ENCODE measurements around the gene RNF213. TPM values are rescaled to one million over a fixed set of nuclear protein-coding genes. Genes with fewer than 3 reads are reported as not detected.

RNF213 gene
- total RNA-seq (2014; rRNA removed) (71.4 and 84.1 TPM in 2 replicates), Bru-seq, nascent RNA (percentile 85 among the genes with signal in this experiment), BruChase-seq, experiment 1, labeled RNA remaining after a 6-hour chase (percentile 93 among the genes with signal in this experiment), BruChase-seq, experiment 2, labeled RNA remaining after a 2-hour chase (percentile 89 among the genes with signal in this experiment)
- long read RNA-seq, full-length matches to known transcripts: 2 of 143 reads
- long read RNA-seq, partial matches to known transcripts: 101 of 143 reads
- long read RNA-seq, other reads (novel, unspliced or antisense): 40 of 143 reads

GRCh38 chr17:80260791-80261158, at the start of gene RNF213:
Gene RNF213, plus strand, starts transcription at chr17:80260852. Its CDS starts 2,830 bp downstream, at chr17:80263682.
- peaks cover 26% of the 10 kb centered on the region for H3K79me2 ChIP-seq (ENCODE audit: low read length)
- no peaks in the 10 kb centered on the region for H3K9me3 ChIP-seq (ENCODE audit: low read length)
- peak within 1 kb of the TSS; percentile 100 for H3K9ac ChIP-seq (ENCODE audit: low read length)
- peaks cover 4% of the 10 kb centered on the region for H3F3A ChIP-seq (ENCODE audit: low read length, unreplicated experiment)
- ATAC-seq (peak; percentile 39), DNase-seq (peak; percentile 39)
- H3K4me3 ChIP-seq (ENCODE audit: low read length): peak within 1 kb of the TSS; percentile 89
- ChIA-PET POLR2A (ENCODE audit: unreplicated experiment) (no interaction called here), CTCF (interaction anchor here (0.6 kb wide), 1 partner anchor 159 kb away, joined by 3 read pairs; the partner anchor contains the start of gene GAA)
- H3K36me3 ChIP-seq (ENCODE audit: low read depth, low read length): 0 out of 2 replicates have a peak, but pooled peaks cover 5% of the 10 kb centered on the region
- intact Hi-C loops (cut with micrococcal nuclease): no loop called here
- BruUV-seq (replicated peaks): no TSS peak
- no peaks in the 10 kb centered on the region for H4K20me1 ChIP-seq (ENCODE audit: low read length)
- H3K27me3 ChIP-seq (ENCODE audit: low read length): no peaks in the 10 kb centered on the region
- TF ChIP-seq EZH2phosphoT487 (IDR thresholded peaks at IDR 0.05; ENCODE audit: borderline replicate concordance, low read length) (no peak), EZH2 (IDR thresholded peaks at IDR 0.05; ENCODE audit: low read length, unreplicated experiment) (no peak)
- TF ChIP-seq, protein P1, sequence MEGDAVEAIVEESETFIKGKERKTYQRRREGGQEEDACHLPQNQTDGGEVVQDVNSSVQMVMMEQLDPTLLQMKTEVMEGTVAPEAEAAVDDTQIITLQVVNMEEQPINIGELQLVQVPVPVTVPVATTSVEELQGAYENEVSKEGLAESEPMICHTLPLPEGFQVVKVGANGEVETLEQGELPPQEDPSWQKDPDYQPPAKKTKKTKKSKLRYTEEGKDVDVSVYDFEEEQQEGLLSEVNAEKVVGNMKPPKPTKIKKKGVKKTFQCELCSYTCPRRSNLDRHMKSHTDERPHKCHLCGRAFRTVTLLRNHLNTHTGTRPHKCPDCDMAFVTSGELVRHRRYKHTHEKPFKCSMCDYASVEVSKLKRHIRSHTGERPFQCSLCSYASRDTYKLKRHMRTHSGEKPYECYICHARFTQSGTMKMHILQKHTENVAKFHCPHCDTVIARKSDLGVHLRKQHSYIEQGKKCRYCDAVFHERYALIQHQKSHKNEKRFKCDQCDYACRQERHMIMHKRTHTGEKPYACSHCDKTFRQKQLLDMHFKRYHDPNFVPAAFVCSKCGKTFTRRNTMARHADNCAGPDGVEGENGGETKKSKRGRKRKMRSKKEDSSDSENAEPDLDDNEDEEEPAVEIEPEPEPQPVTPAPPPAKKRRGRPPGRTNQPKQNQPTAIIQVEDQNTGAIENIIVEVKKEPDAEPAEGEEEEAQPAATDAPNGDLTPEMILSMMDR (conservative IDR thresholded peaks at IDR 0.05; ENCODE audit: low read depth, low read length): no peak
- peak within 1 kb of the TSS; percentile 100 for H3K4me2 ChIP-seq (ENCODE audit: low read length)
- no peaks in the 10 kb centered on the region for H3K9me2 ChIP-seq (replicated peaks; ENCODE audit: low read length)
- H2AFZ ChIP-seq (ENCODE audit: low read length): peak within 1 kb of the TSS; percentile 79
- H3K4me1 ChIP-seq (ENCODE audit: insufficient read depth, low read length): peaks cover 25% of the 10 kb centered on the region
- peak within 1 kb of the TSS; percentile 96 for H3K27ac ChIP-seq (ENCODE audit: low read length)

DNA sequence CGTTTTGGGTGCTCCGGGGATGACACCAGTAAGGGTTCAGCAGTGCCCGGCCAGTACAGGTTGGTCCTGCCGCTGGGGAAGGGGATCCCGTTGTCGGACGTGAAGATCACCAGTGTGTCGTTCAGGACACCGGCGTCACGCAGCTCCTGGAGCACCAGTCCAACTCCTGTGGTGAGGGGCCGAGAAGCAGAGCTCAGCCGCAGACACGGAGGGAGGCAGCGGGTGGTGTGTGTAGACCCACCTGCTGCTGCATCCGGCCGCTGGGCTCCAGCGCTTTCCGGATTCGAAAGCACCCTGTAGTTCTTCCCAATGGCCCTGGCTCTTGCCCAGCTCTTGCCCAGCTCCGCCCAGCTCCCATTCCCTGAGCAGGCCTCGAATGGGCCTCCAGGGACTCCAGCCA, 48.5 kb upstream of the RNF213 start:
- no peak for DNase-seq
- H3K4me3 ChIP-seq (ENCODE audit: low read length): no peak overlapping the region
- H3F3A ChIP-seq (ENCODE audit: low read length, unreplicated experiment): no peaks in the 10 kb centered on the region
- H3K9ac ChIP-seq (ENCODE audit: low read length): no peak overlapping the region
- ChIA-PET POLR2A (ENCODE audit: unreplicated experiment) (no interaction called here), CTCF (no interaction called here)
- TF ChIP-seq EZH2 (IDR thresholded peaks at IDR 0.05; ENCODE audit: low read length, unreplicated experiment): no peak
- TF ChIP-seq EZH2phosphoT487 (IDR thresholded peaks at IDR 0.05; ENCODE audit: borderline replicate concordance, low read length): no peak
- TF ChIP-seq, protein P1 (conservative IDR thresholded peaks at IDR 0.05; ENCODE audit: low read depth, low read length): no peak
- BruUV-seq (replicated peaks): no TSS peak
- no peaks in the 10 kb centered on the region for H4K20me1 ChIP-seq (ENCODE audit: low read length)
- H3K27ac ChIP-seq (ENCODE audit: low read length): no peak overlapping the region
- H3K27me3 ChIP-seq (ENCODE audit: low read length): no peaks in the 10 kb centered on the region
- H2AFZ ChIP-seq (ENCODE audit: low read length): no peak overlapping the region
- H3K36me3 ChIP-seq (ENCODE audit: low read depth, low read length): peaks cover 18% of the 10 kb centered on the region; the same call in 1 of the 2 replicates
- H3K4me2 ChIP-seq (ENCODE audit: low read length): no peak overlapping the region
- no peak for ATAC-seq
- no peaks in the 10 kb centered on the region for H3K4me1 ChIP-seq (ENCODE audit: insufficient read depth, low read length)
- intact Hi-C loops (cut with micrococcal nuclease): no loop called here
- H3K79me2 ChIP-seq (ENCODE audit: low read length): peaks cover under 1% of the 10 kb centered on the region; the same call in 1 of the 2 replicates
- H3K9me3 ChIP-seq (ENCODE audit: low read length): no peaks in the 10 kb centered on the region
- no peaks in the 10 kb centered on the region for H3K9me2 ChIP-seq (replicated peaks; ENCODE audit: low read length)

- Histone ChIP-seq H4K20me1 (ENCODE audit: low read length) (no peaks in the 10 kb centered on the region), H3K4me2 (ENCODE audit: low read length) (no peak overlapping the region), H3K9ac (ENCODE audit: low read length) (no peak overlapping the region), H3K9me2 (replicated peaks; ENCODE audit: low read length) (no peaks in the 10 kb centered on the region), H2AFZ (ENCODE audit: low read length) (no peak overlapping the region), H3K9me3 (ENCODE audit: low read length) (no peaks in the 10 kb centered on the region), H3K4me1 (ENCODE audit: insufficient read depth, low read length) (no peaks in the 10 kb centered on the region), H3K27ac (ENCODE audit: low read length) (no peak overlapping the region), H3F3A (ENCODE audit: low read length, unreplicated experiment) (no peaks in the 10 kb centered on the region), H3K4me3 (ENCODE audit: low read length) (no peak overlapping the region), H3K79me2 (ENCODE audit: low read length) (peaks cover 4% of the 10 kb centered on the region; the same call in 1 of the 2 replicates), H3K27me3 (ENCODE audit: low read length) (no peaks in the 10 kb centered on the region), H3K36me3 (ENCODE audit: low read depth, low read length) (peaks cover 22% of the 10 kb centered on the region)
- no peak for ATAC-seq
- no TSS peak for BruUV-seq (replicated peaks)
- no peak for DNase-seq
- TF ChIP-seq EZH2 (IDR thresholded peaks at IDR 0.05; ENCODE audit: low read length, unreplicated experiment) (no peak), EZH2phosphoT487 (IDR thresholded peaks at IDR 0.05; ENCODE audit: borderline replicate concordance, low read length) (no peak)
- TF ChIP-seq, protein P1 (conservative IDR thresholded peaks at IDR 0.05; ENCODE audit: low read depth, low read length): no peak
- intact Hi-C loops (cut with micrococcal nuclease): no loop called here
- ChIA-PET POLR2A (ENCODE audit: unreplicated experiment) (no interaction called here), CTCF (no interaction called here)
Observed at GRCh38 chr17:80212511-80212910, 48.1 kb upstream of the RNF213 start.
